Measurements from ENCODE around the gene CKB.
A peak's percentile ranks its signal among the peaks of the same experiment; 100 is the strongest.
"Not testable (repeated sequence)": the region's sequence is repeated elsewhere in the genome, so short reads cannot be mapped to it uniquely, and the experiment has no call there.

Gene CKB

DNA sequence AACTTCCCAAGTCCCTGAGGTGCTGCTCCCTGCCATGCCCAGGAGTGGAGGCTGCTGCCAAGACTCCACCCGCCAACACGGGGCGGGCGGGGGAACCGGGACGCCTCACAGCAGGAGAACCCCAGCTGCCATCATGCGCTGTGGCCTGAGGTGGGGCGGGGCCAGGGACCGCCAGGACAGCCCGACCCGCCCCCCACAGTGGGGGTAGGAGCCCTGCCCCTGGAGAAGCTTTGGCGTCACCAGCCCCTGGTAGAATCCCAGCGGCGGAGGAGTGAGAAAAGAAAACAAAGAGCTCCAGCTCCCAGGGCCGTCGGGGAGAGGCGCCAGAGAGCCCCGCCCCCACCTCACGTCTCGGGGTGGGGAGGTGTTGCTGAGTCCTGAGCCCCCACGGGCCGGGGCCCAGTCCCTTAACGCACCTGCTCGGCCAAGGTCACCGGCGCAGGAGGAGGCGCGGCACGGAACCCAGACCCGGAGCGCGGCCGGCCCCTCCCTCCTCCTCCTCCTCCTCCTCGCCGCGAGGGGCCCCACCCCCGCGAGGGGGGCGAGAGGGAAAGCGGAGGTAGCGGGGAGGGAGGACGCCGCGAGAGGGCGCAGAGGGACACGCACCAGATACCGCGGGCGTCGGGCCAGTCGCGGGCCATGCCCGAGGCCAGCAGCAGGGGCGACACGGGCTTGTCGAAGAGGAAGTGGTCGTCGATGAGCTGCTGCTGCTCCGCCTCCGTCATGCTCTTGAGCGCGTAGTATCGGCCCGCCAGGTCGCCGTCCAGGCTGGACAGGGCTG, 1.8 kb downstream of the CKB start:
- peak overlapping the region; percentile 20; the same call in 1 of the 2 replicates for H3K4me3 ChIP-seq (ENCODE audit: low read length)
- no peak for TF ChIP-seq ZNF274 (IDR thresholded peaks at IDR 0.05; ENCODE audit: low read depth, low read length)

DNA sequence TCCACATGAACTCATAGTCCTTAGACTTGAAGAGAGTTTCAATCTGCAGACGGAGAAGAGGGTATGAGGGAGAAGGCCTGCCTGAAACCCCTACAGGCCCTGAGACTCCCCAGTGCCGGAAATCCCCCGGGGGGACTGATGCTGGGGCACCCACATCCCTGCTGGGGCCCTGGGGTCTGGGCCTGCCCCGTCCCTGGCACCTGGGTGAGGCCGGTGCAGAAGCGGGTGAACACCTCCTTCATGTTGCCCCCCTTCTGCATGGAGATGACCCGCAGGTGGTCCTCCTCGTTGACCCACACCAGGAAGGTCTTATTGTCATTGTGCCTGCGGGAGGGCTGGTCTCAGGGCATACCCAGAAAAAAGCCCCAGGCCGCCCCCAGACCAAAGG, 2.4 kb downstream of the CKB start:
- H3K4me3 ChIP-seq (ENCODE audit: low read length) = no peak overlapping the region
- TF ChIP-seq ZNF274 (IDR thresholded peaks at IDR 0.05; ENCODE audit: low read depth, low read length) = no peak

DNA sequence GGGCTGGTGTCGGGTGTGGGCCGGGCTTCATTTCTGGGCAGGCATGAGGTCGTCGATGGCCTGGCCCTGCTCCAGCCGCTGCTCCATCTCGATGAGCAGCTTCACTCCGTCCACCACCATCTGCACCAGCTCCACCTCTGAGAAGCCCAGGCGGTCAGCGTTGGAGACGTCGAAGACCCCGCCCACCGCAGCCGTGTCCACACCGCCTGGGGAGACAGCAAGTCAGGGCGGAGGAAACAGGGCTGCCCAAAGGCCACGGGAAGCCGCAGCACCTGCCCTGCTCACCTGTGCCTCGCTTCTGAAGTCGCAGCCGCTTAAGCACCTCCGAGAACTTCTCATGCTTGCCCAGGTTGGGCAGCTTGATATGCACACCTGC, 2.8 kb downstream of the CKB start:
- no peak for TF ChIP-seq ZNF274 (IDR thresholded peaks at IDR 0.05; ENCODE audit: low read depth, low read length)
- H3K4me3 ChIP-seq (ENCODE audit: low read length) = no peak overlapping the region

DNA sequence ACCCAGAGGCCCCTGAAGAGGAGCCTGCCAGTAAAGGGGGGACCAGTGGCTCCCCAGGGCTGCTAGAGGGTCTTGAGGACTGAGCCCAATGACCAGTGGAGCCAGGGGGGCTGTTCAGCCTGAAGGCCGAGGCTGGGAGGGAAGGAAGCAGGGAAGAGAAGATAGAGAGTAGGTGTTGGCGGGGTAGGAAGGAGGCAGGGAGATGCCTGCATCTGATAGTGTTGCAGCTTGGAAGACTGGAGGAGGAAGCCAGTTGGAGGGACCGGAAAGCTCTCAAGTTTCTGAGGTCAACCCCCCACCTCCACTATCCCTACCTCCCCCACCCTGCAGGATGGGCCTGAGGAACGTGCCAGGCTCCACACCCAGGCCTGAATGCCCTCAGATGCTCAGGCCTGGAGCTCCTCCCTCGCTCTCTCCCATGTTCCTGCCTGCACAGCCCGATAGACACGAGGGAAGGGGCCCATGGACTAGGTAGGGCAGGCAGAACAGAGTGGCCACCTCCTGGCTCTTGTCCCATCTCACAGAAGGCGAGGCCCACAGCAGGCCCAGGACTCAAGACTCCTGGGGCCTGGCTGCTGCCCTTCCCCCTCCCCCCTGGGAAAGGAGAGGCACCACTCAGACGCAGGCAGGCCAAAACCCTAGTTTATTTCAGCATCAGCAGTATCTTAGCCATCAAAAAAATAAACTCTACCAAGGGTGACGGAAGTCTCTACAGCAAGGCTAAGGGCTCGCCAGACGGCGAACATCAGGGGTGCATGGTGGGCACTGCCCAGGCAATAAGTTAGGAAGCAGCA, 3.4 kb downstream of the CKB start:
- no peak overlapping the region for H3K4me3 ChIP-seq (ENCODE audit: low read length)
- no peak for TF ChIP-seq ZNF274 (IDR thresholded peaks at IDR 0.05; ENCODE audit: low read depth, low read length)

DNA sequence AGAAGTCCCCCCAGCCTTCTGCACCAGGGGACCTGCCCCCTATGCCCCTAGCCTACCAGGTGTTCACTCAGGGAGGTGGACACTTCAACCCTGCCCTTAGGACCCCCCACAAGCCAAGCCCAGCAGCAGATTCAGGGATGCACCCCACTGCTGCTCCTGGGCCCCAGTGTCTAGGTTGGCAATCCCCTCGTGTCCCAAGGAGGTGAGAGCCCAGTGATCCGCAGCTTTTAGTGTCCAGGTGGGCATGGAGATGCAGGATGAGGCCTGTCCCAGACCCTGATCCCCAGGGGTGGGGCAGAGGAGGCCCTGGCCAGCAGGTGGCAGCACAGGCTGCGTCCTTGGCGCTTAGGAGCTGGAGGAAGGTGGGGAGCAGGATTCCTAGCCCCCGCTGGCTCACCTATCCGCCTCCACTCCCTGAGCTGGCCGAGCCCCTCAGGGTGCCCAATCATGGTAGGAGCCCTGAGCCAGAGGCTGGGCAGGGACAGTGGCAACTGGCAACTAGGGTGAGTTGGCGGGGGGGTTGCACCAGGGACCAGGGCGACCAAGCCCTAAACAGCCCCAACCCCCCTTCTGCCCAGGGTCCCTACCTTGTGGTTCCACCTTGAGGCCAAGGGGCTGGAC, 4.1 kb downstream of the CKB start:
- TF ChIP-seq ZNF274 (IDR thresholded peaks at IDR 0.05; ENCODE audit: low read depth, low read length) = no peak
- H3K4me3 ChIP-seq (ENCODE audit: low read length) = no peak overlapping the region

DNA sequence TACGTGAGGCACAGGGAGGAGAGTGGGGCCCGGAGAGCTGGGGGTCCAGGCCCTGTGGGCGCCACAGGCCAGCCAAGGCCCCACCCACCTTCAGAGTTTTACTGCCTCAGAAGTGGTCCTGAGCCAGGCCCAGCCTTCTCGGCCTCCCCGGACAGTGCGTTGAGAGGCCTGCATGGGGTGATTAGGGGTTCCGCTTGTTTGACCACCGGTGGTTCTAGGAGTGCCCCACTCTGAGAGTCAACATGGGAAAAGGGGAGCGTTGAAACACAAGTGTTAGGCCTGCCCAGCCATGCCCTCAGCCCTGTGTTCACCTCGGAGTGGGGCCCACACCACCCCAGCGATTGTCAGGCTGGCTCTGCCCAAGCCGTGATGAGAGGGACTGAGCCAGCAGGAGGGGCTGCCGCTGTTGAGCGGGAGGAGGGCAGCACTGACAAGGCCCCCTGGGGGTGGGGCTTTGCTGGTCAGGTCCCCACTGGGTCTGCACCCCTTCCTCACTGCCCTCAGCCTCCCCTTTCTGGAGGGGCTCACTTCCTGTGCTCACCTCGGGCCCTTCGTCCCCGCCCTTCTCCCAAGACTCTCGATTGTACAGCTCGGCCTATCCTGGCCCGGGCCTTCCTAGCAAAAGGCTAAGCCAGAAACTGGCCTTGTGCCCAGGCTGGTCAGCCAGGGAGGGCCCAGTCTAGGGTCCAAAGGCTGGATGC, 4.8 kb downstream of the CKB start:
- no peak for TF ChIP-seq ZNF274 (IDR thresholded peaks at IDR 0.05; ENCODE audit: low read depth, low read length)
- H3K4me3 ChIP-seq (ENCODE audit: low read length) = no peak overlapping the region

DNA sequence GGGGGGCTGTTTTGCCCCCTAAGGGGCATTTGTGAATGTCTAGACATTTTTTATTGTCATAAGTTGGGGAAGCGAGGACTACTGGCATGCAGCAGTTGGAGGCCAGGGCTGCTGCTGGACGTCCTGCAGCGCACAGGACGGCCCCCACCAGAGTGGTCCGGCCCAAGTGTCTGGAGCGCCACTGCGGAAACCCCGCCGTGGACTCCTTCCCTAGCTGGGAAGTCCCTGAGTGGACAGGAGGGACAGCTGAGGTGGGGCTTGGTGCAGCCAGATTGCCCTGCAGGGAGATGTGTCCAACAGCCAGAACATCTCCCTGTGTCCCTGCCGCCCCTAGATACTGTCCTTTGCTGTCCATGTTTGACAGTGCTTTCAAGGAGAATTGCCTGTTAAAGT, 5.5 kb downstream of the CKB start:
- TF ChIP-seq ZNF274 (IDR thresholded peaks at IDR 0.05; ENCODE audit: low read depth, low read length) = no peak
- H3K4me3 ChIP-seq (ENCODE audit: low read length) = no peak overlapping the region

DNA sequence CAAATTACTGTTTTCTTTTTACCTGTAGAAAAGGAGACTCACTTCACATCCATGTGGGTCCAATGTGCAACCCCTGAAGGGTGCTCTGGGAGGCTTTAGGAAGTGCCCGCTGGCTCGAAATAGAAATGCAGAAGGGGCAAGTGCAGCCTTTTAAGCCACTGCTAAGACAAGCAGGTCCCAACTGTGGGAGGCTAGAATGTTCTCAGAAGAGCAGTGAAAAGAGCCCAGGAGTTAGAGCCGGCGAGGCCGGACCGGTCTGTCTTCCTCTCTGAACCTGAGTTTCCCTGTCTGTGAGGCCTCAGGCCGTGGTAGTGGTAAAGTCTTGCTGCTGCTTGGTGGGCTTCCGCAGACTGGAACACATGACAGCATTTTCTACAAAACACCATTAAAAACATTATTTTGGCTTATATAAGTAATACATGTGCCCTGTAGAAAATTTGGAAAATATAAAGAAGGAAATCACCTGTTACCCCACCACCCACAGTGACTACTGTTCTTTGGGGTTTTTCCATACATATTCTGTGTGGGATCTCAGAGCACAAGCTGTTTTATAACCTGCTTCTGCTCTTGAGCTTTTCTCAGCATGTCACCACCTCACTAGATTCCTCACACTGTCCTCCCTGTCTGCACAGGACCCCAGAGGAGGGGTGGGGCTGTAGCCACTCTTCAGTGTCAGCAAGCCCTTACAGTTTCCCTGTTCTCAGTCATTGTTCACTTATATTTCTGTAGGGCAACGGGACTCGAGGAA, 6.0 kb downstream of the CKB start:
- H3K4me3 ChIP-seq (ENCODE audit: low read length) = no peak overlapping the region
- no peak for TF ChIP-seq ZNF274 (IDR thresholded peaks at IDR 0.05; ENCODE audit: low read depth, low read length)

DNA sequence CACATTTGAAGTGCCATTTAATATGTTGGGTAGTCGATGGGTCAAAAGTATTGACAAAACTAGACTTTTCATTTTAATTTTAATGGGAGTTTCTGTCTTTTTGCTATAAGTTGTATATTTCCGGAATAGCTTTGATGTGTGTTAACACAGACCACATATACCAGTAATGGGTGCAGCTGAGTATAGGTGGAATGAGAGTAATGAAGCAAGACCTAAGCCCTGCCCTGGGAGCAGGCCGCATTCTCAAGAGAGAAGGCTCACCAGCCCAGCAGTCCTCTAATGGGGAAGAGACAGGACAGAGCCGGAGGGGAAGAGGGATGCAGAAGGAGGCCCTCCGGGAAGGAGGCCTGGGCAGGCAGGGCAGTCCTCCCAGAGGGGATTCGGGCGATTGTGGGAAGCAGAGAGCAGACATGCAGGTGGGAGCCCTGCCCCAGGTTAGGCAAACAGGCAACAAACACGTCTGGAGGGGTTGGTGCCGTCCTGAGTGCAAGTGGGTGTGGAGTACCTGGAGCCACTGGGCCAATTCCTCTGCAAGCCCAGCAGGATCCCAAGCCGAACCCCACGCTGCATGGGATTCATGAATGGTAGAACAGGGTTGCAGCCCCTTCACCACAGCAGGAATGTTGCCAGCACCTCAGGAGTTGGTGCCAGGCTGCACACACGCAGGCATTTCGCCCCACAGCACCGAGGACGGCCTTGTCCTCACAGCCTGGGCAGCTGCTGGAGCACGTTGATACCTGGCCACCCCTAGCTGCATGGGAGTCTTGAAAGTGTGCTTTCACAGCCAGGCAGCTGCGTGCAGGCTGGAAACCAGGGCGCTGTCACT, 7.8 kb downstream of the CKB start:
- H3K4me3 ChIP-seq (ENCODE audit: low read length) = no peak overlapping the region
- no peak for TF ChIP-seq ZNF274 (IDR thresholded peaks at IDR 0.05; ENCODE audit: low read depth, low read length)

DNA sequence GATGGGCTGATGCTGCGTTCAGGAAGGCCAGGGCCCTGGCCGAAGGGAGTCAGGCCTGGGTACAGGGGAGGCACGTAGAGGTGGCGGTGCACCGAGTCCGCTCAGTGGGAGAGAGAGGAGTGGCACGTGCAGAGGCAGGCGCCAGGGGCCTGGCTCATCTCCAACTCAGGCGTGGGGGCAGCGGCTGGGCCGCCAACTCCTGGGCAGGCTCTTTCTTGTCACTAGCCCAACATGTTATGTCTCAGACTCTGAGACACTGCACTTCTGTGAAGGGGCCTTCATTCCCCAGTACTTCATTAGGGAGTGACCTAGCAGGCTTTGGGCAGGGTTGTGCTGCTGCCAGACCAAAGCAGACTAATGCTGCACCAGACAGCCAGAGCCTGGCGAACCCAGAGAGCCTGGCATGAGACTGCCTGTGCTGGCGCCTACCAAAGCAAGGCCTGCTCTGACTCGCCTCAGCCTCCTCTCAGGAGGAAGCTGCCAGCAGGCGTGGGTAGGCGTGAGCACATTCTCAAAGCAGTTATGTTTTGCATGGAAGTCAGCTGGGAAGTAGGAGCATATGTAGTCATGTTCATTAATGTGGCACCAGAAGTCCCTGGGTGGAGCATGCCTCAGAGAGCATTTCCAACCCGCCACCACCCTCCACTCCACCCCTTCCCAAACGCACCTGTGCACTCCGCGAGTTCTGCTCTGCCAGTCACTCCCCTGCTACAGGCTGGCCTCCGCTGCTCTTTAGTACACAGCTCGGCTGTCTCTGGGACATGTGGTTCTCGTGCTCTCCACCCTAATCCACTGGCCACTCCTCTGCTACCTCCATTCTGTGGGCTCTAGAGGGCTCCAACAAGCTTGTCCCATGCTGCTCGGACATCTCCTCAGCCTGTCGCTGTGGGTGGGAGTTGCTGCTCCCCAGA, 9.7 kb downstream of the CKB start:
- TF ChIP-seq ZNF274 (IDR thresholded peaks at IDR 0.05; ENCODE audit: low read depth, low read length) = no peak
- H3K4me3 ChIP-seq (ENCODE audit: low read length) = no peak overlapping the region

DNA sequence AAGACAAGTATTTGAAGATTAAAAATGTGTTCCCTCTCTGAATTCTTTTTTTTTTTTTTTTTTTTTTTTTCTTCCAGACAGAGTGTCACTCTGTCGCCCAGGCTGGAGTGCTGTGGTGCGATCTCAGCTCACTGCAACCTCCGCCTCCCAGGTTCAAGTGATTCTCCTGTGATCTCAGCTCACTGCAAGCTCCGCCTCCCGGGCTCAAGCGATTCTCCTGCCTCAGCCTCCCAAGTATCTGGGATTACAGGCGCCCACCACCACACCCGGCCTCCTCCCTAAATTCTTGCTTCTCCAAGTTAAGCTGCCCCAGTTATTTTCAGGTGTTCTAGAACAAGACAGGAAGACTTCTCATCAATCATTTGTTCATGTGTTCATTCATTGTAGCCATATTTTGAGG, 10.4 kb downstream of the CKB start:
- H3K4me3 ChIP-seq (ENCODE audit: low read length) = not testable (repeated sequence)
